ENCODE results near the gene CAPN7.
A peak's percentile ranks its signal among the peaks of the same experiment; 100 is the strongest.

Gene CAPN7

GRCh38 chr3:15279205-15279604 is 73.2 kb downstream of the CAPN7 start:
- no peak for DNase-seq

DNA sequence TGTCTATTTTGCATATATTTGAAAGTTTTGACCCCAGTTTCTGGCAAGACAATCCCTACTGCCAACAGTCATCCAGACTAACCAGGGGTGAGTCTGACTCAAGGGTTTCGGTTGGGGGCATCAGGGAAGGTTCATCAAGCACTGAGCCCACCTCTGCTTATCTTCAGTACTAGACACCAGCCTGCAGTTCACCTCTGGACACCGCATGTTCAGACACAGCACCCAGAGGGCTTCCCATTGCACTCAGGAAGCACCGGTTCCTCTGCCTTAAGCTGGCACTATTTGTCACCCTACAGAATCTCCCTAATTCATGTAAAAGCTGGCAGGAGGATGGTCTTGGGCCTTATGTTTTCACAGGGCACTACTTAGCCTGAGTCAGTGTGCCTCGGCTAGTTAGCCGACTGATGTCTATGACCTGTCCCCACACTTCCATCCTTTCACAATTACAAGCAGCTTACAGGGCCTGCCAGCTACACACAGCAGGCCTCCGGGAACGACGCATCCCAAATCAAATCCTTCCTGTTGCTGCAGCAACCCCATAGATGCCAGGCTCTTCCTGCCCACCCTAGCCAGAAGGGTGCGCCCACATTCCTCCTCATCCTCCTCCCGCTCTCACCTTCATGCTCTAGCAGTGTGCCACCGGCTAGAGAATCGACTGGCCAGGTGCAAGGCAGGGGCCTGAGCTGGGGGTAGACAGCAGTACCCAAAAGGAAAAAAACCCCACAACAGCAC is 73.8 kb downstream of the CAPN7 start:
- no peak for DNase-seq

DNA sequence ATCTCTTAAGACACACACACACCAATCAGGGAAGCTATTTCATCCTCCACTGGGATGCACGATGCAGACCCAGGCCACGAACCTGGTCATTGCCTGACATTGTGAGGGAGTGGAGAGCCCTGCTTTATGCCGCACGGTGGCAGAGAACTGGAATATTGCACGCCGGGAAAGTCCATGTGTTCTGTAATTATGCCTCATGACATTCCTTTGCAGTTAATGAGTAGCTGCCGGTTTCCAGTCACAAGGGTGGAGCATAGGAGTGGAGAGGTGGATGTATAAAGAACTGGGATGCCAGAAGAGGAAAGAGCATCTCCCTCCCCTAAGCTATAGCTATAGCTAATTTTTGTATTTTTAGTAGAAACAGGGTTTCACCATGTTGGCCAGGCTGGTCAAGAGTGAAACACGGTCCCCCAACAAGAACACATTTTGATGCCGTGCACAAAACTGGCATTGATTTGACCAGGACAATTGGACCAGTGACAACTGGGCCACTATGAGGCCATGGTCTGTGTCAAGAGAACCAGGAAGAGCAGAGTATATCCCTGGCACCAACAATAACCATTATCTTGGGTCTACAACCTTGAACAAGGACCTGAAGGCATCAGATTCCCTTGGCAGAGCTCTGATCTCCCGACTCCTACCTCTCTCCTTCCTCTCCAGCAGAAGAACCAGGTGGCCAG is 74.9 kb downstream of the CAPN7 start:
- no peak for DNase-seq

DNA sequence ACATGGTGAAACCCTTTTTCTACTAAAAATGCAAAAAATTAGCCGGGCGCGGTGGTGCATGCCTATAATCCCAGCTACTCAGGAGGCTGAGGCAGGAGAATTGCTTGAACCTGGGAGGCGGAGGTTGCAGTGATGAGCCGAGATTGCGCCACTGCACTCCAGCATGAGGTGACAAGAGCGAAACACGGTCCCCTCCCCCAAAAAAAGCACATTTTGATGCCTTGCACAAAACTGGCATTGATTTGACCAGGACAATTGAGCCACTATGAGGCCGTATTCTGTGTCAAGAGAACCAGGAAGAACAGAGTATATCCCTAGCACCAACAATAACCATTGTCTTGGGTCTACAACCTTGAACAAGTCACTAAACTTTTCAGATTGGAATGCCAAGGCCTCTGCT is 75.8 kb downstream of the CAPN7 start:
- DNase-seq: no peak

DNA sequence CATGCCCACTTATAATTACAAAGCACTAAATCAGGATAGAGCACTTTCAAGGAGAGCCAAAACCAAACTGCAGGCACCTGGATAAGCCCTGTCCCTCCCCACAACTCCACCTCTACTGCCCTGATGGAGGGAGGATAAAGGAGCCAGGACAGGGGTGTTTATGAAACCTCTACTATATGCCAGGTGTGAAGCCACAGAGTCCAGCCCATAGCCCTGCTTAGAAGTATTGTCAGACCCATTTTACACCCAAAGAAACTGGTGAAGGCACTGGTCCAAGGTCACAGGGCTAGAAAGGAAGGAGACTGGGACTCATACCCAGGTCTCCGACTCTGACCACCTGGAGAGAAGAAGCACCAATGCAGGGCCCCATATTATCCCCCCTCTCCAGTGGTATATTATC is 77.7 kb downstream of the CAPN7 start:
- no peak for DNase-seq

DNA sequence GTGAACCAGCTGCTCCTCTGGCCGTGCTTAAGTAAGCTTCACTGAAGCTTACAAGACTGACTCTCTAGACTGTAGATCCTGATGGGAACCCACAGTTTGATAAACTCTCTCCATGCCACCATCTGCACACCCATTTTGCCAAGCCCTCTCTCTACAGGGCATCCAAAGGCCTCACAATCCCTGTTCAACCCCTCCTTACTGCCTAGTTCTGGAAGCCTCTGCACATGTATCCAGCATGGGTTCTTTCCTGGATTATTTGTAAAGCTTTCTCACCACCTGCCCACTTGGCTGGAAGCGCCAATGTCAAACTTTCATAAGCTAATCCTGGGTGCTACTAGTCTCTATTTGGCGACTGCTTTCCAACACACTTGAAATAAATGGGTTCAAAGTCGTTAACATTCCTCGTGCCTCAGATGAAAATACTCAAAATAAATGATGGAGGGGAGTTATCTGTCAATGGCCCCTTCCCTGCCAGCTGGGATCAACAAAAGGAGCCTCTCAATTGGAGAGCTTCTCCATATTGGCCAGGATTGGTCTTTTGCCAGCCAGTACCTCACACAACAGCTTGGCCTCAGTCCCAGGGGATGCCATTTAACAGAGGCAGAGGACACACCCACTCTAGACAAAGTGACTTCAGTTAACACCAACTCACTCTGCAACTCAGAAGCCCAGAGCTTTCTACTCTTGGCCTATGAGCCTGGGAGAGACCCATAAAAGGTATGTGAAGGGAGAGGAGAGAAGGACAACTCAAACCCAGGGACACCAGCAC is 78.3 kb downstream of the CAPN7 start:
- peak; percentile 96 for DNase-seq

GRCh38 chr3:15286022-15286421 is 80.0 kb downstream of the CAPN7 start:
- no peak for DNase-seq

GRCh38 chr3:15287565-15288330 is 81.7 kb downstream of the CAPN7 start:
- no peak for DNase-seq

DNA sequence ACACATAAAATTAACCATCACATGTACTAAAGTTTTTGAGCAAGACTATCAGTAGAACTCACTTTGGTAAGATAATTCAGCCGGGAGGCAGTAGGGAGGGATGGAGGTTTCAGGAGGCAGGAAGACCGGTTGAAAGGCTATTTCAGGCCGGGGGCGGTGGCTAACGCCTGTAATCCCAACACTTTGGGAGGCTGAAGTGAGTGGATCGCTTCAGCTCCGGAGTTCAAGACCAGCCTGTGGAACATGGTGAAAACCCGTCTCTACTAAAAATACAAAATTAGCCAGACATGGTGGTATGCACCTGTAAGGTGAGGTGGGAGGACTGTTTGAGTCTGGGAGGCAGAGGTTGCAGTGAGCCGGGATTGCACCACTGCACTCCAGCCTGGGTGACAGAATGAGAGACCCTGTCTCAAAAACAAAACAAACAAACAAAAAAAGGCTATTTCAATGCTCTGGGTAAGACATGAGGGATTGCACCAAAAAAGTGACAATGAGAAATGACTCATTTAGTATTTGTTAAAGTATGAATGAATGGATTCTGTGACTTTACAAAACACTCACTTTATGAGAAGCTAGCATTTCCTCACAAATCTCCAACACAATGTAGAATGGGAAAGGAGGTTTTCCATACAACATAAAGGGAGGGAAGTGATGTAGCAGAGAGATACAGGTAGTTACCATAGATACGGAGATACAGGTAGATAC is 82.4 kb downstream of the CAPN7 start:
- no peak for DNase-seq

DNA sequence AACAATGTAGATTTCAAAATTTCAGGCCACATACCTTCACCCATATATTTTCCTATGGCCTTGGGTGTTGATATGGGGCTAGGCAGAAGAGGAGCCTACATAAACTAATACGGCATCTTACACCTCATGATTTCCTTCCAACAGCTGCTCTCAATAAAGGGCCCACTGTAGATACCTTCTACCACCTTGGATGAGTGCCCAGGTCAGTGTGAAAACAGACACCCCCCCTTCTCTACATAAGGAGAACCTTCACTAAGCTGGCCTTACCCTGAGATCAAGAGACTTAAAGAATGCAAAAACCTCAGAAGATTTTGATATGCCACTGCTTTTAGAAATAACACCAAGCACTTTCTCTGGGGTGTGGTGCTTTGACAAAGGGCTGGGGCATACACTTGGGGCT is 83.6 kb downstream of the CAPN7 start:
- DNase-seq: no peak

GRCh38 chr3:15290736-15291135 is 84.7 kb downstream of the CAPN7 start:
- DNase-seq: no peak

DNA sequence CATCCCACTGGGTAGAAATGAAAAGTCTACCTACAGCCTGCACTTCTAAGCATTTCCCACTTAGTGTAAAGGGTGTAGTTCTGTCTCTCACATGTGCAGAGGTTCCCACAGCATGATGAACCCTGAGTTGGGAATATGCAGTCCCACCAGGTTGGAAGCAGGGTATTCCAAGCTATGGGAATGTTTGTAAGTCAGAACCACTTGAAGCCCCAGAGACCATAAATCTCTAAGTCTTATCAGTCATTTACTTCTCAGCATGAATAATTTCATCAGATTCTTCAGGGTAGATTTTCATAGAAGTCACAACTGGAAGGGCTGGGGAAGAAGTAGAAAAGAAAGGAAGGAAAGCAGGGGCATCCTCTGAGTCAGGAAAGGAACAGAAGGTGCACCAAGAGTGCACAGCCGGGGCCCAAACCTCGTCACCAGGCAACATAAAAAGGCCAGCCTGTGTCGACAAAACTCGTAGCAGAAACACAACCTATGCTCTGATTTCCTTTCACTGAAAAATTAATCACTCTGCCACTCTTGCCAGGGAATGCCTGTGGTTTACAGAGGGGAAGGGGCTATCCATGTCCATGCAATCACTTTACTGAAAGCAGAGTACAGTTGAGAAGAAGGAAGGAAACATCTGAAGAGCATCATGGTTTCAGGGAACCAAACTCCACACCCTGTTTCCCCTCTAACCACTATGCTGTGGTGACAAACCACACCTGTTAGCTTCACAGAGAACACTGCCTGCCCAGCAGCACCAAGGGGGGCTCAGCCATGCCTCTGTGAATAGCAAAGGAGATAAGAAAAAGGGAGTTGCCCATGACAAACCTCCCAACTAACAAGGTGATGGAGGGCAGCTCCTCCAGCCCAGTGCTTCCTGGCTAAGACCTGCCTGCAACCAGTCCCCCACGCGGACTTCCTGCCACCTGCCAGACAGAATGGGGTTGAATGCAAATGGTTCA is 85.8 kb downstream of the CAPN7 start:
- no peak for DNase-seq

GRCh38 chr3:15292765-15293522 is 86.9 kb downstream of the CAPN7 start:
- DNase-seq: no peak

DNA sequence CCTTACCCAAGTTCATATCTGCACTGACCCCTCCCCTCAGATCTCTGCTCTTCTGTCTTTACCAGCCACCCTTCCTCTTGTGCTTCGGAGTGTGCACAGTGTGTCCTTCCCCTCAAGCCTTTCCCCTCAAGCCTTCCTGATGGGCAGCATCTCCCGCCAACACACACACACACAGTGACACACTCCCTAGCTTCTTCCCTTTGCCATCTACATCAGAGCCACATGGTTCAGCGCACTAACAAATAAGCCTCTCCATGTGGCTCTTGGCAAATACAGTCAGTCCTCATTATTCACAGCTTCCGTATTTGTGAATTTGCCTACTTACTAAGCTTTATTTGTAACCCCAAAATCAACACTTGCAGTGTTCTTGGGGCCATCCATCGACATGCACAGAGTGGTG is 88.9 kb downstream of the CAPN7 start:
- DNase-seq: no peak

DNA sequence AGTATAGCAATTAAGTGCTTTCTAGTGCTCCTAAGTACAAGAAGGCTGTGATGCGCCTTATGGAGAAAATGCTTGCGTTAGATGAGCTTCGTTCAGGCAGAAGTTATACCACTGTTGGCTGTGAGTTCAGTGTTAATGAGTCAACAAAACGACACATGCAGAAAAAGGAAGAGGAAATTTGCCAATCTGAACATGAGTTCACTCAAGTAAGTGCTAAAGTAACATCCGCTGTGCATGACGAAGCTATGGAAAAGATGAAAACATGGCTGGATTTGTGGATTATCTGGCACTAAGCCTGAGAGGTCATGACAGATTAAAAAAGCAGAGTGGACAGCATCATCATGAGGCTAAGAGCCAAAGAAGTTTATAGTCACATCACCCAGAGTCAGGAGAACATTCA is 89.5 kb downstream of the CAPN7 start:
- DNase-seq: no peak

DNA sequence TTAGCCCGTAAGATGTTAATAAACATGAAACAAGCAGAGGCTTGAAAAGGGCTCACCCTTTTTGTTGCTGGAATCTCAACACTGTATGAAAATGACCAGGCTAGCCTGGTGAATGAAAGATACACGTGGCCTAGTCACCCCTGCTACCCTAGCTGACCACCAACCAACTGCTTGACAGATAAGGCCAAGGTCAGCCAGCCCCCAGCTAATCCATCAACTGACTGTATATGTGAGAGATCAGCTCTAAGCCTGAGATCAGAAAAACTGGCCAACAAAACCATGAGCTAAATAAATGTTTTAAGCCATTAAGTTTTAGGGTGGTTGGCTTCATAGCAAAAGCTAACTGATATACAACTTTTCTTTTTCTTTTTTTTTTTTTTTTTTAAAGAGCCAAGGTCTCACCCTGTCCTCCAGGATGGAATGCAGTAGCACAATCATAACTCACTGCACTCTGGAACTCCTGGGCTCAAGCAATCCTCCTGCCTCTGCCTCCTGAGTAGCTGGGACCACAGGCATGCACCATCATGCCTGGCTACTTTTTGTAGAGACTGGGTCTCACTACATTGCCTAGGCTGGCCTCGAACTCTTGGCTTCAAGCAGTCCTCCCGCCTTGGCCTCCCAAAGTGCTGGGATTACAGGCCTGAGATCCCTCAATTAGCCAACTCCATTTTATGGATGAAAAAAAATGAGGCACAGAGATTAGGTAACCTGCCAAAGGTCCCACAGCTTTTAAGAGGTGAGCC is 91.7 kb downstream of the CAPN7 start:
- DNase-seq: no peak

GRCh38 chr3:15298504-15298903 is 92.5 kb downstream of the CAPN7 start:
- no peak for DNase-seq

GRCh38 chr3:15299036-15299435 is 93.0 kb downstream of the CAPN7 start:
- DNase-seq: no peak

- no peak for DNase-seq
These were observed 94.5 kb downstream of the CAPN7 start for GRCh38 chr3:15300323-15301078.

Measured in NCI-H1092 (cell line).